Islet precursor cell (in vitro differentiated cells): Measurements from ENCODE around the gene PRCP.
A peak's percentile ranks its signal among the peaks of the same experiment; 100 is the strongest.

Source experiments
- DNase-seq: peaks from one replicate; pipeline ENCODE4 v3.0.0-alpha.2; 2018

PRCP gene

GRCh38 chr11:82823647-82824619 is 76.3 kb downstream of the PRCP start:
- DNase-seq: no peak

DNA sequence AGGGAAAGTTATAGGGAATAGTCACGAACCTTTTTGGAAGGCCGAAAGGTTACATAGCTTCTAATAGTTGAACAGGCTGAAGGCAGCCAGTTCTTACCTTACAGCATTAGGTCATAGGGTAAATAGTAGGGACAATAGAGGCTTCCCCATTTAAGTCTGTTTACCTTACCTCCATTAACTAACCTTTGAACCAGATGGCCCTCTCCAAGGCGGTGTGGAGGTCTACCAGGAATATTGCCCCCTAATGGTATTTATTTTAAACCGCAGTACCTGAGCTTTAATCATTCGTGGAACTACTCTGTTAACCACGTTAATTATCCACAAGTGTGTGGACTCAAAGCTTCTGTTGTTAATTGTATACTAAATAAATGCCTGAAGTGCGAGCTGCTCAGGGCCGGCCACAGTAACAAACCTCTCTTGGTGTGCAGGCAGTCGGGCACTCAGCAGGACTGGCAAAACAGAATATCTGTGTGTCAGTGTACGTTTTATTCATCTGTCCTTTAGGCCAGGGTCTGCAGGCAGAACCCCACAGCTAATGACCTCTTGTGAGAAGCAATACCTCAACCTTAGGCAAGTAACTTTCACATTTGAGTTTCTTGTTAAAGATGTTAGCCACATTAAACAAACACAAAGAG is 81.7 kb downstream of the PRCP start:
- DNase-seq: no peak

DNA sequence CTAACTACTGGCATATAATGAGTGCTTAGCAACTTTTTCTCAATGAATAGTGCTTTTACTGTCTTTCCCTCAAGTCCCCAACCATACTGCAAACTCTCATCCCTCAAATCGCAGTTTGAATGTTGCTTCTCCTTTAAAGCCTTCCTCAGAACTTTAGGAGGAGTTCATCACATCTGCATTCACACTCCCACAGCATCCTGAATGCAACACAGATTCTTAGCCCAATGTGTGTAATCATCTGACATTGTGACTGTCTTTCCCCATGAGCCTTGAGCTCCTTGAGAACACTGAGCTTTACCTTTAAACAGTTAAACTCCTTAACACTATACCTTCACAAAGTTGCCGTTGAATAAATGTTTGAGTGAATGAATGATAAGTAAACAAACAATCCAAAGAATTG is 84.8 kb downstream of the PRCP start:
- DNase-seq: no peak

DNA sequence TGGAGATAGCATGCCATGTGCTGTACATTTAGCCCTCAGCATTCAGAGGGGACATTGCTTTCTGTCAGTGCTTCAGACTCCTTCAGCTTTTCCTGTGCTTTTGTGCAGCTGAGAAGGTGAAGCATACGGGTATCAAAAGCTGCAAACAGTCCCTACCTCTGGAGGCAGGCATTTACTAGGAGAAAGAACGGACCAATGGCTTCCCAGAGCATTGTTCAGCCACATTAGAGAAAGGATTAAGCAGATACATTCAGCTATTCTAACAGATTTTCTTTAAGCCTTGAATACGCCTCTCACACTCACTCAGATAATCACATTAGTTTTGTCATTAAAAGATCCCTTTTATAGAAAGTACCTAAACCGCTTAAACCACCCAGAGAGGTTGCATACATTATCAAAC is 85.9 kb downstream of the PRCP start:
- no peak for DNase-seq

GRCh38 chr11:82811369-82811768 is 88.9 kb downstream of the PRCP start:
- no peak for DNase-seq

- no peak for DNase-seq
These were observed 89.5 kb downstream of the PRCP start for GRCh38 chr11:82810738-82811137.

DNA sequence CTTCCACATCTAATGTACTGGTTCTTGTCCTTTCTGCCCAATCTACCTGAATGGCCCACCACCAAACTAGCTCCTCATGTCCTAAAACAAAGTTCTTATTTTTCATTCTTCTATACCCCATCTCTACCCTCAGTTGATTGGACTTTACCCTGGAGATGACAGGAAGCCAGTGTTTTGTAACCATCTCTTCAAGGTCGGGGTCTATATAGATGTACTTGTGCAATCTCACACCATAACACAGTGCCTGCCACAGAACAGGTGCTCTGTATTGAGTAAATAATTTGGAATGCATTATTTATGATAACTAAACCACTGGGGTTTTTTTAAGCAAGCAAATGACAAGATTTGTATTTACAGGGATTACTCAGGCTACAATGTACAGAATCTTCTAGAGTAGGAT is 89.9 kb downstream of the PRCP start:
- DNase-seq: no peak

DNA sequence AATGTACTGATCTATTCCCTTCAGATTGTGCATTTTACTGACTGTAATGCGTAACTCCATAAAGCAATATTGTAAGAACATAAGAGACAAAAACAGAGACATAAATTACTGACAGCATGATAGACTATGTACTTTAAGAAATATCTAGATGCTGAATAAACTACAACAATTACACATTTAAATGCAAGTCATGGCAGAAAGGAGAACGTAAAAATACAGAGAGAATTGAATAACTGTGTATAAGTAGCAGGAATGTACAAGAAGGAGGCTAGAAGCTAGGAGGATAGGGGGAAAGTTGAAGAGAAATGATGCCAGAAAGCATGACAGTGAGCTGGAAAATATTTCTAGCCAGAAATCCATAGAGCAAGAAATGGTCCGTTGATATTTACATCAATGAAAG is 92.6 kb downstream of the PRCP start:
- DNase-seq: no peak

- DNase-seq: no peak
These were observed 97.5 kb downstream of the PRCP start for GRCh38 chr11:82802710-82803109.

GRCh38 chr11:82796998-82797961 is 103.0 kb downstream of the PRCP start:
- DNase-seq: no peak

DNA sequence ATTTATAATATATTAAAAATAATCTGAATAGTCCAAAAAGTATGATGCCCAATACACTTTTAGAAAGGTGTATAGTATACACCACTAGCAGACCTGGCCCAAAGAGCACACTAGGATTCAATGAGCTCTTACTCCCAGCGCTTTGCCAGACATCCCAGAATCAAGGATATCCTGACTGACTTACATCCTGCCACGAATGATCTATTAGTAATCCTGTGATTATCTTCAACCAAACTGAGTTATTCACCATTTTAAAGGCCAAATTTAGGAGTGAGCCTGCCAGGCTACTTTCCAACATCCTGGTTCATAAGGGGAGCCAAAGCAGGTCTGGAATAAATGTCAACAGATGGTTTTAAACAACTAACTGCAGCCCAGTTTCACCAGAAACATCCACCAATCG is 105.7 kb downstream of the PRCP start:
- no peak for DNase-seq

DNA sequence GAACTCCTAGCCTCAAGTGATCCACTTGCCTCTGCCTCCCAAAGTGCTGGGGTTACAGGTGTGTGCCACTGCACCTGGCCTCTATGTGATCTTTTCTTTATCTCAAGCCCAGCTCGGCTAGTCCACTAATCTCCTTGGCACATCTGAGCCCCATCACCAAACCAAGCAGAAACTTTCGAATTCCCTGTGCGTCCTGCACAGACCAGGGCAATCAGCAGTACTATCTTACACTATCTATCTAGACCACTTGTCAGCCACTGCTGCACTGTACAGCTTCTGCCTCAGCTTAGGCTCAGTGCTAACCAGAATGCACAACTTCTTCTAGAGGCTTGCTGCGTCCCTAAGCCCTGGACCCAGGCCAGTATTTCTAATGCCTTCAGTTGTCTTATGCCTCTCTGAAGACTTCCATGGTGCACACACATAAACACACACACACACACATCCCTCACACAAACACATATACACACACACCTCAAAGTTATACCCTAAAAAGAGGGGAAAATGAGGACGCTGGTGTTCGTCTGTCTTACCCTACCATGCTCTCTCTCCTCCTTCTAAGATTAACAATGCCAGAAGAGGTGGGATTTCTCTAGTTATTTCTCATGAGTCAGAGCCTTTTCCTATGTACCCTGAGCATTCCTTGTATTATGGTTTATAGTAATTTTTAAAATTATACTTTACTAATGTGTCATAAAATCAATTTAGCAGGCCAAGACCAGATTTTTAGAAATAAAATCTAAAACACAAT is 107.2 kb downstream of the PRCP start:
- DNase-seq: no peak

DNA sequence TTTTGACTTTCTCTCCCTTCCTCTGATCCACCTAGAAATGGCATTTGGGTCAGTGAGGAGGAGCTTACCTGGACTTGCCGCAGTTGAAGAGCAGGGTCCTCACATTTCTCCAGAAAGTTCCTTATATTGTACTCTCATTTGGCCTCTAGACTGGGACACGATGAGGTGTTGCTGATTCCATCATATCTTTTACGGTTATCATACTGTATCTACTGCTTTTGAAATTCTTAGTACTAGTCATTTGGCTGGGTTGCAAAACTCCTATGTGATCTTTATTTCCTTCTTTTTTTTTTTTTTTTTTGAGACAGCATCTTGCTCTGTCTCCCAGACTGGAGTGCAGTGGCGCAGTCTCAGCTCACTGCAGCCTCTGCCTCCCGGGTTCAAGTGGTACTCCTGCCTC is 107.9 kb downstream of the PRCP start:
- DNase-seq: no peak

GRCh38 chr11:82791779-82792178 is 108.5 kb downstream of the PRCP start:
- no peak for DNase-seq

GRCh38 chr11:82790723-82791484 is 109.3 kb downstream of the PRCP start:
- DNase-seq: no peak

GRCh38 chr11:82787981-82788380 is 112.2 kb downstream of the PRCP start:
- no peak for DNase-seq

DNA sequence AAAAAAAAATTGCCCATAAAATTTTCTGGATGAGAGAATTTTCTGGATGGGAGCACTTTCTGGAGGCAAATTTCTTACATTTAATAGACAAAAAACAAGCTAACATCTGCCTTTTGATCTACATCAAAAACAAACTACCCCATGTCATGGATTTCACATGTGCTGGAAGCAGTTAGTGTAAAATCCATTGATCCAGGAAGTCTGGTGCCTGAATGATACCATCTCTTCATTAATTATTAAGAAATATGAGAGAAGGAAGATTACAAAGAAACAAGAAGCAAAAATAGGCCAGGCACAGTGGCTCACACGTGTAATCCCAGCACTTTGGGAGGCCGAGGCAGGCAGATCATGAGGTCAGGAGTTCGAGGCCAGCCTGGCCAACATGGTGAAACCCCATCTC is 113.4 kb downstream of the PRCP start:
- DNase-seq: no peak

GRCh38 chr11:82786001-82786400 is 114.2 kb downstream of the PRCP start:
- DNase-seq: no peak

- no peak for DNase-seq
These were observed 117.3 kb downstream of the PRCP start for GRCh38 chr11:82782825-82783374.

DNA sequence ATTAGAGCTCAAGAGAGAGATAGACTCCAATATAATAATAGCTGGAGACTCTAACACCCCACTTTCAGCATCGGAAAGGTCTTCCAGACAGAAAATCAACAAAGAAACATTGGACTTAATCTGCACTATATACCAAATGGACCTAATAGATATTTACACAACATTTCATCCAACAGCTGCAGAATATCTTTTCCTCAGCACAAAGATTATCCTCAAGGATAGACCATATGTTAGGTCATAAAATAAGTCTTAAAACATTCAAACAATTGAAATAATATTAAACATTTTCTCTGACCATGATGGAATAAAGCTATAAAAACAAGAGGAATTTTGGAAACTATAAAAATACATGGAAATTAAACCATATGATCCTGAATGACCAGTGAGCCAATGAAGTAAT is 121.5 kb downstream of the PRCP start:
- DNase-seq: no peak

GRCh38 chr11:82776377-82776776 is 123.9 kb downstream of the PRCP start:
- peak; percentile 92 for DNase-seq
